ENCODE data around the gene GAS6.

GAS6 gene

DNA sequence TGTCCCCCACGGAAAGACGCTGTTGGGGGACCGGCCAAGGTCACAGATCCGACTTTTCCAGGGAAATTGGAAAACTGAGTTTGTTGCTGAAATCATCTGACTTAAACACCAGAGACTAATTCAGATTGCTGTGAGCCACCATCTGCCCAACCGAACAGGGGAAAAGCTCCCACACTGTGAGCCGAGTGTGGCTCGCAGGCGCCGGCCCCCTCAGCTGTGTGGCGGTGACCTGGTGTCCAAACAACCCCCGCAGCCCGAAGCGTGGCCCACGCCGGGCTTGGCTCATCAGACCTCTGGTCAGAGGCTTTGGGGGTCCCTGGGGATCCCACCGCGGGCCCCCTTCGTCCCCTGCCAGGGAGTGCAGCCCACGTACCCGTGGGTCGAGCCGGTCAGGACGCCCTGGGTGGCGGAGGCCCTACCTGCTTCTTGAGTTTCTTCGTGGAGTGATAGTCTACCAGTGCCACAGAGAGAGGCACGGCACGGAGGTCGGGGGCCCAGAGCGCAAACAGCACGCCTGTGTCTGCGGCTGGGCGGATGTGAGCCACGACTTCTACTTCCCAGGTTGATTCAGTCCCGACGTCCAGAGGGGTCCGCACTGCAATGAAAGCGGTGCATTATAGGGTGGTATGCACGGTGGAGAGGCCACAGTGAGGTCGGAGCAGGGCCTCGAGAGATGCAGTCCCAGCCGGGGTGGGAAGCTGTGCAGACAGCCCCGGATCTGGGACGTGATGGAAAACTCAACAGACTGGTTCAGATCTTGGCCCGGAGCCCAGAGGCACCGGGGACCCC is 40.7 kb downstream of the GAS6 start:
- no peaks in the 10 kb centered on the region for H3K36me3 Mint-ChIP-seq (ENCODE audit: low read depth)
- H3K9me3 Mint-ChIP-seq, result no peaks in the 10 kb centered on the region
- H3K4me1 Mint-ChIP-seq, result peaks cover 23% of the 10 kb centered on the region
- DNase-seq, result no peak
- peaks cover 8% of the 10 kb centered on the region for H3K27me3 Mint-ChIP-seq (ENCODE audit: low read depth, poor library complexity)
- H3K4me3 Mint-ChIP-seq, result no peak overlapping the region
- no peak overlapping the region for H3K27ac Mint-ChIP-seq
- TF ChIP-seq, protein P1, sequence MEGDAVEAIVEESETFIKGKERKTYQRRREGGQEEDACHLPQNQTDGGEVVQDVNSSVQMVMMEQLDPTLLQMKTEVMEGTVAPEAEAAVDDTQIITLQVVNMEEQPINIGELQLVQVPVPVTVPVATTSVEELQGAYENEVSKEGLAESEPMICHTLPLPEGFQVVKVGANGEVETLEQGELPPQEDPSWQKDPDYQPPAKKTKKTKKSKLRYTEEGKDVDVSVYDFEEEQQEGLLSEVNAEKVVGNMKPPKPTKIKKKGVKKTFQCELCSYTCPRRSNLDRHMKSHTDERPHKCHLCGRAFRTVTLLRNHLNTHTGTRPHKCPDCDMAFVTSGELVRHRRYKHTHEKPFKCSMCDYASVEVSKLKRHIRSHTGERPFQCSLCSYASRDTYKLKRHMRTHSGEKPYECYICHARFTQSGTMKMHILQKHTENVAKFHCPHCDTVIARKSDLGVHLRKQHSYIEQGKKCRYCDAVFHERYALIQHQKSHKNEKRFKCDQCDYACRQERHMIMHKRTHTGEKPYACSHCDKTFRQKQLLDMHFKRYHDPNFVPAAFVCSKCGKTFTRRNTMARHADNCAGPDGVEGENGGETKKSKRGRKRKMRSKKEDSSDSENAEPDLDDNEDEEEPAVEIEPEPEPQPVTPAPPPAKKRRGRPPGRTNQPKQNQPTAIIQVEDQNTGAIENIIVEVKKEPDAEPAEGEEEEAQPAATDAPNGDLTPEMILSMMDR (IDR thresholded peaks at IDR 0.05), result no peak

DNA sequence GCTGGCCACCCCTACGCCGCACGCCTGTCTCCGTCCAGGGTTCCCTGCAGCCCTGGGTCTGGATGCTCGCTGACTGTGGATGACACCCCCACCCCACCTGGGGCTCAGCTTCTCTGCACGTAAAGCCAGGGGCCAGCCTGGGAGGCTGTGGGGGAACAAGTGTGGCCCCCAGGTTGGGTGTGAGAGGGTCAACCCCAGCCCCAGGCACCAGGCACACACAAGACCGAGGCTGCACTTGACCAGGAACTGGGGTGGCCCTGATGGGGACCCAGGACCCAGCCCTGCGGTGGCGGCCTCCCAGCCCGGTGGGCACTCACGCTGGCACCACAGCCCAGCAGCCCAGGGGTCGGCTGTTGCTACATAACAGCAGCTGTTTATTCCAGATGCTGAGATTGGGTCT is 41.6 kb downstream of the GAS6 start:
- H3K4me1 Mint-ChIP-seq, result peaks cover 27% of the 10 kb centered on the region
- DNase-seq, result no peak
- H3K36me3 Mint-ChIP-seq (ENCODE audit: low read depth), result no peaks in the 10 kb centered on the region
- H3K9me3 Mint-ChIP-seq, result no peaks in the 10 kb centered on the region
- TF ChIP-seq, protein P1 (IDR thresholded peaks at IDR 0.05), result no peak
- H3K4me3 Mint-ChIP-seq, result no peak overlapping the region
- peaks cover 8% of the 10 kb centered on the region for H3K27me3 Mint-ChIP-seq (ENCODE audit: low read depth, poor library complexity)
- no peak overlapping the region for H3K27ac Mint-ChIP-seq

DNA sequence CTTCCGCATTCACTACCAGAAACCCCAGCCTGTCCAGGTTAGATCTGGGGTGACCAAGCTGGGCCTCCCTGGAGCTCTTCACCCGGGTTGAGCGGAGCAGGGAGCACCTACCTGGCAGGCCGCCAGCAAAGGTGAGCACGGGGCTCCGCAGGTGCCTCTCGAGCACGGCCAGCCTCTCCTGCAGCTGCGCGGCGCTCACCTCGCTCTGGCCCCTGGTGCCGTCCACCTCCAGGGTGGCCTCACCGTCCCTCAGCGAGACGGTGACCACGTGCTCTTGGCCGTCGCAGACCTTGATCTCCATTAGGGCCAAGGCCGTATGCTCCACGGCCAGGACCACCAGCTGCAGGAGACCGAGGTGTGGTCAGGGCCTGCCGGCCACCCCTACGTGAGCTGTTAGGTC is 42.0 kb downstream of the GAS6 start:
- no peak overlapping the region for H3K27ac Mint-ChIP-seq

DNA sequence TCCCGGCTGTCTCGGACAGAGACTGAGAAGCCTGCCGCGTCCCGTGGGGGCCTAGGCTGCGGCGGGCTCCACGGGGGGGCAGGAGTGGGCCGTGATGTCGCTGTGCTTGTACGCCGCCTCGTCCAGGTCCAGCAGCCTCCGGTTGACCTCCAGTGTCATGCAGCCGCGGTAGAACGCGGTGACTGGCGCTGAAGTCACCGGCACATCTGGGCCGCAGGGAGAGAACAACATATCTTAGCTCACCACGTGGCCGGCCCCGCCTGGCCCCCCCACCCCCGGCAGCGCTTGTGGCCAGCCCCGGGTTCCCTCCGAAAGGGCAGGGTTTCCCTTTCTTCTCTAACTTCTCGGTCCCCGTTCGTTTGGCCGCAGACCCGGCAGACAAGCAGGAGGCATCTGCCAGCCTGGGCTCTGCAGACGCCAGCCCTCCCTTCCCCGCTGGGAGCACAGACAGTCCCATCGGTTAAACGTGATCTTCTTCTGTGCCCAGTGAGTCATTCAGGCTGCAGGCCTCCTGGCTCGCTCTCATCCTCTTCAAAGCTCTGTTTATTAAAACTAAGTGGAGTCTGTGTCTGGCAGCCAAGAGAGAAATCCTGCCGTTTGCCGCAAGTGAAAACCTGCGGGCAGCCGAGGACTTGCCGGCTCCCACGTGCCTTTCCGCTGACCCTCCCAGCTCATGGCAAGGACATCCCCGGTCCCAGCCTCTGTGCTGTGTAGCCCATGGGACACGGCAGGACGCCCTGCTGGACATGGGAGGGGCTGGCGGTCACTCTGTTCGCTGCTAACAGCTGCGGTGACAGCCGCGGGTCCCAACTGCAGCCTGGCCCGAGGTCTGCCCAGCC is 42.8 kb downstream of the GAS6 start:
- Mint-ChIP-seq H3K4me3 (no peak overlapping the region), H3K27me3 (ENCODE audit: low read depth, poor library complexity) (peaks cover 8% of the 10 kb centered on the region), H3K9me3 (no peaks in the 10 kb centered on the region), H3K4me1 (peaks cover 33% of the 10 kb centered on the region), H3K36me3 (ENCODE audit: low read depth) (no peaks in the 10 kb centered on the region), H3K27ac (peak overlapping the region; percentile 6)
- DNase-seq, result peak; percentile 42
- TF ChIP-seq, protein P1 (IDR thresholded peaks at IDR 0.05), result no peak

More for the DNA sequence above, 42.0 kb downstream of the GAS6 start:
- peaks cover 29% of the 10 kb centered on the region for H3K4me1 Mint-ChIP-seq
- DNase-seq, result no peak
- no peak overlapping the region for H3K4me3 Mint-ChIP-seq
- TF ChIP-seq, protein P1 (IDR thresholded peaks at IDR 0.05), result no peak
- no peaks in the 10 kb centered on the region for H3K36me3 Mint-ChIP-seq (ENCODE audit: low read depth)
- H3K27me3 Mint-ChIP-seq (ENCODE audit: low read depth, poor library complexity), result peaks cover 8% of the 10 kb centered on the region
- no peaks in the 10 kb centered on the region for H3K9me3 Mint-ChIP-seq

DNA sequence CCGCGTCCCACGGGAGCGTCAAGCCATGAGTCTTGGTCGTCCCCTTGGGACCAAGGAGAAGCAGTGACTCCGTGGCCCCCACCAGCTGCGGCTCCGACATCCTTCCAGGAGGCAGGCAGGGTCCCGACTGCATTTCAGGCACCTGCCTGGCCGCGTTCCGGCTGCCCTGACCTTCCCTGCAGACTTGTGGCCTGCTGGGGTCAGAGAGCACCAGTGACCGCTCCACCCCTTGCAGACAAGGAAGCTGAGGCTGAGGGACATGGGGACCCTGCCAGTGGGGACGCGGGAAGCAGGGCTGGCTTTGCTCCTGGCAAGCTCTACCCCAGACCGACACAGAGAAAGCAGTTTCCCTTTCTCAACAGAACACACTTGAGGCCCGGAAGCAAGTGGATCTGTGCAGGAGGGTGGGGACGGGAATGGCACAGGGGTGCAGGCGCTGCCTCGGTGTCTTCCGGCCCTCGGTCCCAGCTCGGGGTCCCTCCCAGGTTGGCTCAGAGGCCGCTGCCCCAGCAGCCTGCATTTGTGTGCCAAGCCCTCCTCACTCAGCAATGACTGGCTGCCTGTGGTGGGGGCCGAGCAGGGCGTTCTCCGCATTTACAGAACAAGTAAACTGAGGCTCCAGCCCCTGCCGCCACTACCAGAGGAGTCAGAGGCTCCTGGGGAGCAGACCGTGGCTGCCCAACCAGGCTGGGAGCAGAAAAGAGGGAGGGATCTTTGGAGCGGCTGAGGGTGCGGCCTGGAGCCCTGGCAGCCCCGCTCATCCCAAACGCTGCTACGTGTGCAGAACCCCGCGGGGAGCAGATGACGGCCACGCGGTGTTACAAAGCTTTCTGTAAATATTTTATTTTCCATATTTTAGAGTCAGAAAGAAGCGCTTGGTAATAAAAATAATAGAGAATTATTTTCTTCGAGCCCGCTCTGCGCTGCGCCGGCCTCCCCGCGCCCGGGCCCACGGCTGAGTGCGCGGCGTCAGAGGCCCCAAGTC is 43.9 kb downstream of the GAS6 start:
- H3K4me3 Mint-ChIP-seq, result no peak overlapping the region
- peaks cover 5% of the 10 kb centered on the region for H3K27me3 Mint-ChIP-seq (ENCODE audit: low read depth, poor library complexity)
- no peak for DNase-seq
- peaks cover 32% of the 10 kb centered on the region for H3K4me1 Mint-ChIP-seq
- no peaks in the 10 kb centered on the region for H3K9me3 Mint-ChIP-seq
- no peaks in the 10 kb centered on the region for H3K36me3 Mint-ChIP-seq (ENCODE audit: low read depth)
- TF ChIP-seq, protein P1 (IDR thresholded peaks at IDR 0.05), result no peak
- no peak overlapping the region for H3K27ac Mint-ChIP-seq
